NCI-H2107 (cell line): ENCODE data around the gene ATP4A.
A peak's percentile ranks its signal among the peaks of the same experiment; 100 is the strongest.
"Not testable (repeated sequence)": the region's sequence is repeated elsewhere in the genome, so short reads cannot be mapped to it uniquely, and the experiment has no call there.

Experiments
- DNase-seq: peaks from one replicate; lab custom pipeline; 2025; lab: John Stamatoyannopoulos, UW

ATP4A gene

DNA sequence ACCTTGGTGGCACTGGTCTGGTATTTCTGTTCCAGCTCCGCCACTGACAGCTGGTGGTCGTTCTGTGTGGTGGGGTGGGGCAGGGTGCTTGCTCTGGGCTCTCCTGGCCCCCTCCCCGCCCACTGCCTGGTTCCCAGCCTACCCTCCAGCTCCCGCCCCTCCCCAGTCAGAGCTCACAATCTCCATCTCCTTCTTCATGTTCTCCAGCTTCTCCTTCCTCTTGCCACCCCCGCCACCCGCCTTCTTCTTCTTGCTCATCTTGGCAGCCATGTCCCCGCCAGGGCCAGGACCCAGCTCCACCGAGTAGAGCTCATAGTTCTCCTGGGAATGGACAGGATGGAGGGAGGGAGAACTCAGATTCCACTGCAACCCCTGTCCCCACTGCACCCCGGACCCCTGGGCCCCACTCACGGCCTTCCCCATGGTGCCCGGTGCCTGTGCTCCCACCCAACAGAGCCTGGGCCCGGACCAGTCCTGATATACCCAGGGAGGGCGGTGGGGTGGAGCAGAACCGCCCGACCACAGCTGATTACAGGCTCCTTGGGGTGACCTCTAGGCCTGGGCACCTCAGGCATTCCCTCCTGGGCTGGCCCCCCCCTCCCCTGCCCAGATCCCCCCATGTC is at the start of gene ATP4A:
Gene ATP4A (minus strand): TSS at position 452 of the 623 bp plus-strand sequence. CDS start 29 bp downstream, at position 423.
- no peak for DNase-seq

DNA sequence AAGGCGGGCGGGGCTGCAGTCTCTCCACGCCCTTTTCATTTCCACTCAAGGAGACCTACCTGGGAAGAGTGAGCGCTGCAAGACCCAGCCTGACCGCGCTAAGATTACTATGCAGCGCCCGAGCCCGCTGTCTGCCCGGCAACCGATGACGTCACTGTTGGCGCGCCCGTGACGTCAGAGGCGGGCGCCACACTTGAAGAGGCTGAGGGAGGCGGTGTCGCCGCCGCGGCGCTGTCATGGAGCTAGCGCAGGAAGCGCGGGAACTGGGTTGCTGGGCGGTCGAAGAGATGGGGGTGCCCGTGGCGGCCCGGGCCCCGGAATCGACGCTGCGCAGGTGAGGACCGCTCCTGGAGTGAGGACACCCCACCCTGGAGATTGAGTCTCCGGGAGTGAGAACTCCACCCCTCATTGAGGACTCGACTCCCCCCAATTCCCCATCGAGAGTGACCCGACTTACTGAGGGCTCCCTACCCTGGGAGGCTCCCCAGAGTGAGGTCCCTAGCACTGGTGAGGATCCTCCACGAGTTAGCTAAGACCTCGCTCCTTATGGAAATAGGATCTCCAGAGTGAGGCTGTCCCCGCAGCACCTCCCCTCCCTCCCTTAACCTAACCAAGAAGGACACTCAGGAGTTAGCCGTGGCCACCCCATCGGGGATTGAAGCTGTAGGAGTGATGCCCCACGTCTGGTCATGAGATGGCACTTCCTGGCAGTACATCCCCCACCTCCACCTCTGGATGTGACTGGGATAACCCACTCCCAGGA is 49.3 kb upstream of the ATP4A start, which contains the start of gene HAUS5:
Gene HAUS5 (plus strand): TSS at position 177 of the 763 bp plus-strand sequence. CDS start 60 bp downstream, at position 237.
- DNase-seq = peak; percentile 86

DNA sequence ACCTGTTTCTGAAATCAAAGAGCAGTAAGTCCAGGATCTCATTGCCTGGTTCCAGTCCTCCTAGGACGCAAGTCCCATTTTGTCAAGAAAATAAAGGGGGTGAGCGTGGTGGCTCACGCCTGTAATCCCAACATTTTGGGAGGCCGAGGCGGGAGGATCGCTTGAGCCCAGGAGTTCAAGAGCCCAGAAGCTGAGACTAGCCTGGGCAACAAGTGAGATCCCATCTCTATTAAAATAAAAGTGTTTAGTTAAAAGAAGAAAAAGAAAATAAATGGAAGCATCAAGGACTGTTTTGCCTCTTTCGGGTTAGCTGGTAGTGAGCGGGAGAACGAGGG is 48.7 kb upstream of the ATP4A start:
- no peak for DNase-seq

- no peak for DNase-seq
Measured at GRCh38 chr19:35609851-35610353, 46.4 kb upstream of the ATP4A start.

DNA sequence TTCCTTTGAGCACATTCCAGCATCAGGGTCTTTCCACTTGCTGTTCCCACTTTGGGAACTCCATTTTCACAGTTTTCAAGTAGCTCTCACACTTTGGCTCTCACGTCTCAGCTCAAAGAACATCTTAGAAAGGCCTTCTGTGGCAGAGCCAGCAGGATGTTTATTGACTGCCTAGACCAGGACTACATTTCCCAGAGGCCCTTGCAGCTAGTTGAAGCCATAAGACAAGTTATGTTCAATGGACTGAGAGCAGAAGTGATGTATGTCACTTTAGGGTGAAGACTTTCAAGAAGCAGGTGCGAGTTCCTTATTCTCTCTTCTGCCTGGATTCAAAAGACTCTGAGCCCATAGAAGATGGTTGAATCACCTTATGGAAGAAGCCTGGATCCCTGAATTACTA is 44.8 kb upstream of the ATP4A start:
- DNase-seq = no peak

- DNase-seq = no peak
Measured at GRCh38 chr19:35607661-35608060, 44.2 kb upstream of the ATP4A start.

- DNase-seq = not testable (repeated sequence)
Measured at GRCh38 chr19:35607170-35607569, 43.7 kb upstream of the ATP4A start.

DNA sequence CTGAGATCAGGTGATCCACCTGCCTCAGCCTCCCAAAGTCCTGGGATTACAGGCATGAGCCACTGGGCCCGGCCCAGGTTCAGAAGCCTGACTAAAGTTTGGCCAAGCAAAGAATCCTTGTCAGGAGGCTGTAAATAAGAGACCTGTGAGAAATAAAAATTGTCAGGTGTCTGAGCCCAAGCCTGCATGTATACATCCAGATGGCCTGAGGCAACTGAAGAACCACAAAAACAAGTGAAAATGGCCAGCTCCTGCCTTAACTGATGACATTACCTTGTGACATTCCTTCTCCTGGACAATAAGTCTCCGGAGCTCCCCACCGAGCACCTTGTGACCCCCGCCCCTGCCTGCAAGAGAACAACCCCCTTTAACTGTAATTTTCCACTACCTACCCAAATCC is 41.0 kb upstream of the ATP4A start:
- not testable (repeated sequence) for DNase-seq

DNA sequence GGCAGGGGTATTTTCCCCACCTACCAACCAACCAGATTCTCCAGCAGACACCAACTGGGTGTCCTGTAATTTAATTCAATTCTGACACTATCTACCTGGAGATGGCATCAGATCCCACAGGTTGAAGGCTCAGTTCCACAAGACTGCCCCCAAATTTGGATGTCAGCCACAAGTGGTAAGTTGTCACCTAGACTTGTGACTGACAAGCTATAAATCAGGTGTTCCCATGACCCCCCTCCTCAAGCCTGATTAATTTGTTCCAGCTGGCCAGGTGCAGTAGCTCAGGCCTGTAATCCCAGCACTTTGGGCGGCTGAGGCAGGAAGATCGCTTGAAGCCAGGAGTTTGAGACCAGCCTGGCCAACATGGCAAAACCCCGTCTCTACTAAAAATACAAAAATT is 38.5 kb upstream of the ATP4A start:
- no peak for DNase-seq

- DNase-seq = no peak
Measured at GRCh38 chr19:35596366-35596999, 33.0 kb upstream of the ATP4A start.

- DNase-seq = no peak
Measured at GRCh38 chr19:35595928-35596327, 32.5 kb upstream of the ATP4A start.

DNA sequence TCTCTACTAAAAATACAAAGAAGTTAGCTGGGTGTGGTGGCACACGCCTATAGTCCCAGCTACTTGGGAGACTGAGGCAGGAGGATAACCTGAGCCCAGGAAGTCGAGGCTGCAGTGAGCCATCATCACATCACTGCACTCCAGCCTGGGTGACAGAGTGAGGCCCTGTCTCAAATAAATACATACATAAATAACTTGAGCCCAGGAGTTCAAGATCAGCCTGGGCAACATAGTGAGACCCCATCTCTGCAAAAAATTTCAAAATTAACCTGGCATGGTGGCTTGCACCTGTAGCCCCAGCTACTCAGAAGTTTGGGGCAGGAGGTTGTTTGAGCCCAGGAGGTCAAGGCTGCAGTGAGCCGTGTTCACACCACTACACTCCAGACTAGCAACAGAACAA is 31.6 kb upstream of the ATP4A start:
- not testable (repeated sequence) for DNase-seq

GRCh38 chr19:35592226-35592625 is 28.8 kb upstream of the ATP4A start:
- DNase-seq = no peak

- no peak for DNase-seq
Measured at GRCh38 chr19:35590875-35591274, 27.4 kb upstream of the ATP4A start.

DNA sequence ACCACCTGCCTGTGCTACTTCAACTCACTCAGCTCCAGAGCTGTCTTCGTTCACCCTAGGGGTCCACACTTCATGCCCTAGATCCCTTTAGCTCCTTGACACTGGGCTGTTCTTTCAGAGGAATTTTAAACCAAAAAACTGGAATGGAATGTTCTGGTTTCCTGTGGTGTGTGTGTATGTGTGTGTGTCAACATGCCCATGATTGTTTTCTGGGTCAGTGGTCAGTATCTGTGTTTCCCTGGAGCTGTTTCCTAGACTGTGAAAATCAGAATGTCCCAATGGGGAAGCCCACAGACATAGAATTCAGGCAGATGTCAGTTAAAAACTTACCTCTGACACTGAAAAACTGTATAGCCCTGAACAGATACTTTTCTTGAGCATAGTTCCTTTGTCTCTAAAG is 23.9 kb upstream of the ATP4A start:
- DNase-seq = no peak

GRCh38 chr19:35585848-35586247 is 22.4 kb upstream of the ATP4A start, which contains the start of gene PMIS2:
Gene PMIS2, plus strand, starts transcription at chr19:35586173. Its CDS starts 87 bp downstream, at chr19:35586260.
- DNase-seq = no peak

DNA sequence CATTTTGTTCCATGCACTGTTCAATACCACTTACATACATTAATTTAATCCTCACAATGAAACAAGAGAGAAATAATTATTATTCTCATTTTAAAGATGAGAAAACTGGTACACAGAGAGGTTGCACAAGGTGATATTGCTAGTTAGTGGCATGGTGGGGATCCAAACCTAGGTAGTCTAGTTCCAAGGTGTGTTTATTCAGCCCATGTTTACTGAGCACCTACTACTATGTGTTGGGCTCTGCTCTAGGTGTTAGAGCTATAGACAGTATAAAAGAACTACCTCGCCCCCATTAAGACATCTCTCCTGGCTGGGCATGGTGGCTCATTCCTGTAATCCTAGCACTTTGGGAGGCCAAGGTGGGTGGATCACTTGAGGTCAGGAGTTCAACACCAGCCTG is 19.3 kb upstream of the ATP4A start:
- no peak for DNase-seq

- no peak for DNase-seq
Measured at GRCh38 chr19:35578707-35579106, 15.2 kb upstream of the ATP4A start.

GRCh38 chr19:35577918-35578317 is 14.5 kb upstream of the ATP4A start:
- DNase-seq = no peak

DNA sequence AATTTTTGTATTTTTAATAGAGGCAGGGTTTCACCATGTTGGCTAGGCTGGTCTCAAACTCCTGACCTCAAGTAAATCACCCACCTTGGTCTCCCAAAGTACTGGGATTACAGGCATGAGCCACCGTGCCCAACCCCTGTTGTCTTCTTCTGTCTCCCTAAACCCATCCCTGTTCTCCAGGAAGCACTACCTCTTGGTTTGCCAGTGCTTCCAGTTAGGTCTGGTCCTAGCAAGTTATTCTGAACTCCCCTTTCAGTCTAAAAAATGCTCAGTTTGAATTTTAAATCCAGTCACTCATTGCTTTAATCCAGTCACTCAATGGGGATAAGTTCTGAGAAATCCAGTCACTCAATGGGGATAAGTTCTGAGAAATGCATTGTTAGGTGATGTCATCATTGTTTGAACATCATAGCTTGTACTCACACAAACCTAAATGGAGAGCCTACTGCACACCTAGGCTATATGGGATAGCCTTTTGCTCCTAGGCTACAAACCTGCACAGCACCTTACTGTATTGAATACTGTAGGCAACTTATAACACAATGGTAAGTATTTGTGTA is 8.0 kb upstream of the ATP4A start:
- DNase-seq = no peak

- DNase-seq = no peak
Measured at GRCh38 chr19:35569281-35569781, 5.9 kb upstream of the ATP4A start.

GRCh38 chr19:35566738-35567137 is 3.3 kb upstream of the ATP4A start:
- no peak for DNase-seq
